PC-9 (cell line): ENCODE data around the gene PKLR. TPM values are rescaled to one million over a fixed set of nuclear protein-coding genes. Genes with fewer than 3 reads are reported as not detected.

Experiments used
- BruUV-seq: library from RNA; stranded (reverse); fragments of 400-500 nt; replicated peaks from 2 replicates; lab custom pipeline; 2021; lab: Mats Ljungman, UMichigan
- CTCF ChIA-PET: fragments of 300-600 bp; sonication (Branson Sonifier 250); formaldehyde crosslinking; loops from one replicate; lab custom pipeline; 2022; ENCODE audit warnings: antibody characterized with exemption; lab: Charles Lee
- POLR2A ChIA-PET: fragments of 300-600 bp; sonication (Branson Sonifier 250); formaldehyde crosslinking; loops from one replicate; lab custom pipeline; 2022; ENCODE audit warnings: antibody characterized with exemption; ENCODE audit not compliant: unreplicated experiment; lab: Charles Lee
- DNase-seq, 2 experiments: peaks; one replicate each; pipeline versions ENCODE4 v3.0.0 to v3.0.0-alpha.2; 2015 to 2022; ENCODE audit warnings: mixed read lengths in 1 of 2
- H2AFZ ChIP-seq: fragments of 200-600 bp; sonication (generic); 2 replicates; pipeline ENCODE4 v1.8.1; 2017; ENCODE audit warnings: antibody characterized with exemption
- H3F3A ChIP-seq: fragments of 200-600 bp; sonication (generic); 2 replicates; pipeline ENCODE4 v1.8.1; 2017; ENCODE audit warnings: antibody characterized with exemption, mild to moderate bottlenecking, low read depth; ENCODE audit not compliant: insufficient read depth
- H3K27ac ChIP-seq: fragments of 200-600 bp; sonication (generic); 2 replicates; pipeline ENCODE4 v1.6.1; 2016; ENCODE audit warnings: mixed run types
- H3K27me3 ChIP-seq: fragments of 200-600 bp; sonication (generic); 2 replicates; pipeline ENCODE4 v1.6.1; 2016; ENCODE audit warnings: low read depth, mixed run types; ENCODE audit not compliant: insufficient read depth
- H3K36me3 ChIP-seq: fragments of 200-600 bp; sonication (generic); 2 replicates; pipeline ENCODE4 v1.6.1; 2016; ENCODE audit warnings: low read depth, mixed run types
- H3K4me1 ChIP-seq: fragments of 200-600 bp; sonication (generic); replicated peaks from 2 replicates; pipeline ENCODE4 v1.6.1; 2016; ENCODE audit warnings: mixed run types; ENCODE audit not compliant: insufficient read depth
- H3K4me2 ChIP-seq: fragments of 200-600 bp; sonication (generic); 2 replicates; pipeline ENCODE4 v1.6.1; 2017; ENCODE audit warnings: mixed run types
- H3K4me3 ChIP-seq: fragments of 200-600 bp; sonication (generic); 2 replicates; pipeline ENCODE4 v1.6.1; 2016; ENCODE audit warnings: mixed run types
- H3K79me2 ChIP-seq: fragments of 200-600 bp; sonication (generic); 2 replicates; pipeline ENCODE4 v1.6.1; 2017; ENCODE audit warnings: low read depth, mixed run types
- H3K9me2 ChIP-seq: fragments of 200-600 bp; sonication (generic); 2 replicates; pipeline ENCODE4 v1.8.1; 2017; ENCODE audit warnings: mild to moderate bottlenecking; ENCODE audit not compliant: insufficient read depth
- H3K9me3 ChIP-seq: fragments of 200-600 bp; sonication (generic); 2 replicates; pipeline ENCODE4 v1.8.1; 2016; ENCODE audit warnings: low read depth; ENCODE audit not compliant: insufficient read depth
- H4K20me1 ChIP-seq: fragments of 200-600 bp; sonication (generic); 2 replicates; pipeline ENCODE4 v1.8.1; 2017; ENCODE audit not compliant: insufficient read depth
- CTCF ChIP-seq: fragments of 200-600 bp; sonication (generic); conservative IDR thresholded peaks from 2 replicates; pipeline ENCODE4 v1.6.1; 2017; ENCODE audit warnings: mixed run types, antibody characterized with exemption, mild to moderate bottlenecking, moderate library complexity
- EZH2 ChIP-seq: fragments of 200-600 bp; sonication (generic); IDR thresholded peaks from 2 replicates; pipeline ENCODE4 v1.8.0; 2017; ENCODE audit warnings: antibody characterized with exemption, low read depth
- intact Hi-C: fragments of 100-400 bp; cut with micrococcal nuclease; formaldehyde crosslinking; loops from one replicate; pipeline ENCODE4 v1.10.0; 2022; ENCODE audit not compliant: unreplicated experiment
- total RNA-seq: library from RNA; stranded (reverse); gene quantifications from 2 replicates; pipeline ENCODE4 v1.2.3, GENCODE V29; 2021

Gene PKLR
- total RNA-seq, 1 experiment from 2014 or later: not detected

- no TSS peak for BruUV-seq
- H3K27me3 ChIP-seq: no peaks in the 10 kb centered on the region
- CTCF ChIA-PET: no interaction called here
- no peak overlapping the region for H3K4me3 ChIP-seq
- no peaks in the 10 kb centered on the region for H3K9me3 ChIP-seq
- peaks cover 21% of the 10 kb centered on the region for H3K79me2 ChIP-seq
- H3K36me3 ChIP-seq: peaks cover 33% of the 10 kb centered on the region
- H3K4me2 ChIP-seq: no peak overlapping the region
- POLR2A ChIA-PET: no interaction called here
- H3K4me1 ChIP-seq: peaks cover 12% of the 10 kb centered on the region
- no peak overlapping the region for H2AFZ ChIP-seq
- intact Hi-C loops: no loop called here
- peaks cover 8% of the 10 kb centered on the region for H4K20me1 ChIP-seq
- no peak overlapping the region for H3K27ac ChIP-seq
- H3F3A ChIP-seq: peaks cover 73% of the 10 kb centered on the region
- no peak for TF ChIP-seq CTCF
- TF ChIP-seq EZH2: no peak
- no peak for DNase-seq
- no peaks in the 10 kb centered on the region for H3K9me2 ChIP-seq
Observed at GRCh38 chr1:155267373-155267772, 33.9 kb downstream of the PKLR start.

- Histone ChIP-seq H4K20me1 (peaks cover 5% of the 10 kb centered on the region), H3K9me2 (no peaks in the 10 kb centered on the region), H3K4me1 (peaks cover 6% of the 10 kb centered on the region), H3K4me2 (no peak overlapping the region), H3K4me3 (no peak overlapping the region), H3K36me3 (peaks cover 33% of the 10 kb centered on the region), H3K27ac (no peak overlapping the region), H2AFZ (no peak overlapping the region), H3K9me3 (no peaks in the 10 kb centered on the region), H3K79me2 (peaks cover 13% of the 10 kb centered on the region), H3K27me3 (no peaks in the 10 kb centered on the region), H3F3A (peaks cover 73% of the 10 kb centered on the region)
- TF ChIP-seq EZH2 (no peak), CTCF (no peak)
- BruUV-seq: no TSS peak
- intact Hi-C loops: no loop called here
- POLR2A ChIA-PET: no interaction called here
- DNase-seq: no peak
- CTCF ChIA-PET: no interaction called here
Observed at GRCh38 chr1:155266553-155266952, 34.7 kb downstream of the PKLR start.

- no peaks in the 10 kb centered on the region for H4K20me1 ChIP-seq
- intact Hi-C loops: loop anchor here (5.0 kb wide), 2 partner anchors 44 to 59 kb away; partner anchors contain the start of genes FDPS and RUSC1
- POLR2A ChIA-PET: no interaction called here
- peaks cover 19% of the 10 kb centered on the region for H3K79me2 ChIP-seq
- no peak overlapping the region for H3K4me3 ChIP-seq
- no peak overlapping the region for H2AFZ ChIP-seq
- no peaks in the 10 kb centered on the region for H3K9me2 ChIP-seq
- BruUV-seq: no TSS peak
- no peaks in the 10 kb centered on the region for H3K9me3 ChIP-seq
- H3K27me3 ChIP-seq: no peaks in the 10 kb centered on the region
- H3K36me3 ChIP-seq: peaks cover 18% of the 10 kb centered on the region
- H3K4me1 ChIP-seq: peaks cover 18% of the 10 kb centered on the region
- no peak for TF ChIP-seq EZH2
- TF ChIP-seq CTCF: no peak
- no peak for DNase-seq
- peak overlapping the region; percentile 99; the same call in 1 of the 2 replicates for H3K4me2 ChIP-seq
- H3K27ac ChIP-seq: peak overlapping the region; percentile 54
- CTCF ChIA-PET: no interaction called here
- peaks cover 65% of the 10 kb centered on the region for H3F3A ChIP-seq
Observed at GRCh38 chr1:155263067-155263466, 38.2 kb downstream of the PKLR start.
